ENCODE data around the gene EML6.

The EML6 gene

DNA sequence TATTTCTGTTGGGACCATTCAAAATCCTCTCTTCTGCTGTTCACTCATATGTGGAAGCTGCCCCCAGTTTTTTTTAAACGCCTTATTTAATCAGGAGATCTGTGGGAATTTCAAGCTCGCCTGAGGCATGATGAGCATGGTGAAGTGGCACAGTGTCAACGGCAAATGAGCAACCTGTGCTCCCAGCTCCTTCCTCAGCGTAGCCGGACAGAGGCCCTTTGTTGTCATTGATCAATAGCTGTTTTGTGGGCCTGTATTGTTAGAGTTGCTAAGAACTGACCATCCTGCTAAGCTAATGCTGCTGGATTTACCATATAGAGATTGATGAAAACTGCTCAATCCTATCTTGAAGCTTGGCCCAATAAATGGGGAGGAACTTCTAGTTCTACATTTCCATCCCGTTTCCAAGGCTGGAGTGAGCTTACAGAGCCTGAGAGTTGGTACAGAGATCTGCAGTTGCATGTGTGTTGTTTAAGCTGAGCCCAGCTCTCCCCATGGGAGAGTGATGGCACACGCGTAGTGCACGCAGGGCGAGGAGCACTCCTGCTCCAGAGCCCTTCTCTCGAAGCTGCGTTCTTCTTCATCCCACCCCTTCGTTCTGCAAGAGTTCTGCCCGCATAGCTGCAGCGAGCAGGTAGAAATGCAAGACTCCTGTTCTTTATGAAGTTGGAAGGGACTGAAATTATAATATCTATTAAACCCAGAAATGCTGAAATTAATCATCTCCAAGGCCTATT lies 218.0 kb downstream of the EML6 start:
- DNase-seq = no peak
- Histone ChIP-seq H3K27ac (no peak overlapping the region), H3K27me3 (replicated peaks) (no peaks in the 10 kb centered on the region), H3K4me3 (ENCODE audit: low read depth, low read length) (no peak overlapping the region), H3K36me3 (replicated peaks) (no peaks in the 10 kb centered on the region)
- in situ Hi-C loops (cut with HindIII; ENCODE audit: low pct_ligation_motif_present, low sequenced_read_pairs) = no loop called here
- TF ChIP-seq, protein P1, sequence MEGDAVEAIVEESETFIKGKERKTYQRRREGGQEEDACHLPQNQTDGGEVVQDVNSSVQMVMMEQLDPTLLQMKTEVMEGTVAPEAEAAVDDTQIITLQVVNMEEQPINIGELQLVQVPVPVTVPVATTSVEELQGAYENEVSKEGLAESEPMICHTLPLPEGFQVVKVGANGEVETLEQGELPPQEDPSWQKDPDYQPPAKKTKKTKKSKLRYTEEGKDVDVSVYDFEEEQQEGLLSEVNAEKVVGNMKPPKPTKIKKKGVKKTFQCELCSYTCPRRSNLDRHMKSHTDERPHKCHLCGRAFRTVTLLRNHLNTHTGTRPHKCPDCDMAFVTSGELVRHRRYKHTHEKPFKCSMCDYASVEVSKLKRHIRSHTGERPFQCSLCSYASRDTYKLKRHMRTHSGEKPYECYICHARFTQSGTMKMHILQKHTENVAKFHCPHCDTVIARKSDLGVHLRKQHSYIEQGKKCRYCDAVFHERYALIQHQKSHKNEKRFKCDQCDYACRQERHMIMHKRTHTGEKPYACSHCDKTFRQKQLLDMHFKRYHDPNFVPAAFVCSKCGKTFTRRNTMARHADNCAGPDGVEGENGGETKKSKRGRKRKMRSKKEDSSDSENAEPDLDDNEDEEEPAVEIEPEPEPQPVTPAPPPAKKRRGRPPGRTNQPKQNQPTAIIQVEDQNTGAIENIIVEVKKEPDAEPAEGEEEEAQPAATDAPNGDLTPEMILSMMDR (IDR thresholded peaks at IDR 0.05; ENCODE audit: low read depth, low read length, missing control alignments) = no peak

DNA sequence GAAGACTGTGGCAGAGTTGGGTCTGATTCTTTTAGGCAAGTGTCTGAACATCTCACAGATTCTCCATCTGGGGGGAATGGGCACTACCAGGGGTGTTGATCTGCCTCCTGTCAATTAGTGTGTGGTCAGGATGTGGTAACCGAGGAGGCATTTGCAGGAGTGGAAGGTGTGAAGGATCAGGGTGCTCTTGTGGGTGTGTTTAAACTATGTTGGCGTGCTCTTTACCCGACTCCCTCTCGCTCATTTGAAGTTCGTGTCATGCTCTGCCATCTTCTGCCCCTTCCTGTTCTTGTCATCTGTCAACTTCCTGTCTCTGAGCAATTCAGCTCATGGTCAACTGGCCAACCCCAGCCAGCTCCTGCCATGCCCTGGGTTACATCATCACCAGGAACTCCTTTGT lies 218.9 kb downstream of the EML6 start:
- H3K36me3 ChIP-seq (replicated peaks) = no peaks in the 10 kb centered on the region
- H3K27me3 ChIP-seq (replicated peaks) = no peaks in the 10 kb centered on the region
- DNase-seq = no peak
- TF ChIP-seq, protein P1 (IDR thresholded peaks at IDR 0.05; ENCODE audit: low read depth, low read length, missing control alignments) = no peak
- in situ Hi-C loops (cut with HindIII; ENCODE audit: low pct_ligation_motif_present, low sequenced_read_pairs) = no loop called here
- no peak overlapping the region for H3K27ac ChIP-seq
- no peak overlapping the region for H3K4me3 ChIP-seq (ENCODE audit: low read depth, low read length)

DNA sequence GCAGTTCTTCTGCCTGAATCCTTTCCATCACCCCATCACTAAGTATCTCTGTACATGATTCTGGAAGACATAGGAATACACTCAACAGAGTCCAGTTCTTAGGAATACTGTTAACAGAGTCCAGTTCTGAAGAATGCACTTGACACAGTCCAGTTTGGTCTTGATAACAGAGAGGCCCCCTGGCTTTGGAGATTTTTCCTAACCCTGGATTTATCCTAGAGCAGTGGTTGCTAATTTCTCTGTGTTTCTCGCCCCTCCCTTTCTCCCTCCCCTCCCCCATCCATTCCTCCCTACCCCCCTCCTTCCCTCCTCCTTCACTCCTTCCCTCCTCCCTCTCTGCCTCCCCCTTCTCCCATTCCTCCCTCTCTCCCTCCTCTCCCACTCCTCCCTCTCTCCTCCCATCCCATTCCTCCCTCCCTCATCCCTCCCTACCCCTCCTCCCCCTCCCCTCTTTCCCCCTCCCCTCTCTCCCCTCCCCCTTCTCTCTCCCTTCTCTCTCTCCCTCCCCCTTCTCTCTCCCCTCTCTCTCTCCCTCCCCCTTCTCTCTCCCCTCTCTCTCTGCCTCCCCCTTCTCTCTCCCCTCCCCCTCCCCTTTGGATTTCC lies 221.4 kb downstream of the EML6 start:
- TF ChIP-seq, protein P1 (IDR thresholded peaks at IDR 0.05; ENCODE audit: low read depth, low read length, missing control alignments) = no peak
- in situ Hi-C loops (cut with HindIII; ENCODE audit: low pct_ligation_motif_present, low sequenced_read_pairs) = no loop called here
- H3K27me3 ChIP-seq (replicated peaks) = no peaks in the 10 kb centered on the region
- H3K36me3 ChIP-seq (replicated peaks) = no peaks in the 10 kb centered on the region
- no peak overlapping the region for H3K4me3 ChIP-seq (ENCODE audit: low read depth, low read length)
- no peak overlapping the region for H3K27ac ChIP-seq
- no peak for DNase-seq

- no peak overlapping the region for H3K4me3 ChIP-seq (ENCODE audit: low read depth, low read length)
- TF ChIP-seq, protein P1 (IDR thresholded peaks at IDR 0.05; ENCODE audit: low read depth, low read length, missing control alignments) = no peak
- in situ Hi-C loops (cut with HindIII; ENCODE audit: low pct_ligation_motif_present, low sequenced_read_pairs) = no loop called here
- DNase-seq = no peak
- no peak overlapping the region for H3K27ac ChIP-seq
- no peaks in the 10 kb centered on the region for H3K36me3 ChIP-seq (replicated peaks)
- no peaks in the 10 kb centered on the region for H3K27me3 ChIP-seq (replicated peaks)
Observed at GRCh38 chr2:54945391-54946219, 222.1 kb downstream of the EML6 start.

- no peaks in the 10 kb centered on the region for H3K27me3 ChIP-seq (replicated peaks)
- in situ Hi-C loops (cut with HindIII; ENCODE audit: low pct_ligation_motif_present, low sequenced_read_pairs) = no loop called here
- TF ChIP-seq, protein P1 (IDR thresholded peaks at IDR 0.05; ENCODE audit: low read depth, low read length, missing control alignments) = no peak
- no peak for DNase-seq
- no peaks in the 10 kb centered on the region for H3K36me3 ChIP-seq (replicated peaks)
- no peak overlapping the region for H3K27ac ChIP-seq
- H3K4me3 ChIP-seq (ENCODE audit: low read depth, low read length) = no peak overlapping the region
Observed at GRCh38 chr2:54946220-54946805, 222.9 kb downstream of the EML6 start.
